Naive thymus-derived CD4-positive, alpha-beta T cell (primary cell): ENCODE results near the gene ADGRG4. TPM values are rescaled to one million over a fixed set of nuclear protein-coding genes. Genes with fewer than 3 reads are reported as not detected.

ENCODE experiments used
- ATAC-seq: fragments of 150-1000 bp; cut with Tn5 transposase; 2 replicates; pipeline ENCODE4 v1.10.0; 2021; ENCODE audit warnings: mild to moderate bottlenecking, moderate library complexity
- CTCF ChIA-PET: fragments of 350-600 bp; sonication (Branson Sonifier 250); formaldehyde crosslinking; loops from one replicate; lab custom pipeline; 2021; ENCODE audit warnings: antibody characterized with exemption; lab: Charles Lee
- POLR2A ChIA-PET: fragments of 350-600 bp; sonication (Branson Sonifier 250); formaldehyde crosslinking; loops from one replicate; lab custom pipeline; 2021; ENCODE audit warnings: antibody characterized with exemption, inconsistent platforms; lab: Charles Lee
- DNase-seq, 9 donors: peaks; one replicate each; pipeline versions ENCODE4 v3.0.0 to v3.0.0-alpha.2; 2020 to 2022; ENCODE audit warnings: mixed read lengths in 1 of 9
- H3K27ac ChIP-seq: one replicate; pipeline ENCODE4 v1.7.0; 2013; ENCODE audit warnings: mild to moderate bottlenecking, low read depth, low read length, moderate library complexity
- H3K27me3 ChIP-seq, 2 donors: one replicate each; pipeline ENCODE4 v1.7.0; 2013; ENCODE audit warnings: low read length in 2 of 2, mild to moderate bottlenecking in 2 of 2, moderate library complexity in 2 of 2; ENCODE audit not compliant: control insufficient read depth in 2 of 2, insufficient read depth in 2 of 2
- H3K36me3 ChIP-seq, 3 experiments: 1 replicate in 2 of 3; 2 replicates in 1 of 3; pipeline ENCODE4 v1.7.0; 2013; ENCODE audit warnings: low read length in 3 of 3, mild to moderate bottlenecking in 3 of 3, moderate library complexity in 1 of 3; ENCODE audit not compliant: insufficient read depth in 3 of 3, control insufficient read depth in 2 of 3
- H3K4me1 ChIP-seq, 2 donors: one replicate each; pipeline ENCODE4 v1.7.0; 2013; ENCODE audit warnings: low read length in 2 of 2, mild to moderate bottlenecking in 2 of 2, moderate library complexity in 1 of 2; ENCODE audit not compliant: control insufficient read depth in 2 of 2, insufficient read depth in 2 of 2
- H3K4me3 ChIP-seq: 2 replicates; pipeline ENCODE4 v1.7.0; 2013; ENCODE audit warnings: mild to moderate bottlenecking, low read length
- H3K9me3 ChIP-seq, 3 experiments: 1 replicate in 2 of 3; 2 replicates in 1 of 3; pipeline ENCODE4 v1.7.0; 2013; ENCODE audit warnings: low read length in 3 of 3; ENCODE audit not compliant: control insufficient read depth in 2 of 3
- H3K27ac Mint-ChIP-seq, 9 donors: one replicate each; pipeline ENCODE4 v1.8.0; 2020 to 2022; ENCODE audit warnings: mixed read lengths in 9 of 9, mild to moderate bottlenecking in 8 of 9, moderate library complexity in 5 of 9, inconsistent platforms in 2 of 9
- H3K27me3 Mint-ChIP-seq, 5 donors: one replicate each; pipeline ENCODE4 v1.8.0; 2021 to 2022; ENCODE audit warnings: mixed read lengths in 5 of 5, mild to moderate bottlenecking in 1 of 5
- H3K36me3 Mint-ChIP-seq, 5 donors: one replicate each; pipeline ENCODE4 v1.8.0; 2020 to 2022; ENCODE audit warnings: mixed read lengths in 5 of 5, mild to moderate bottlenecking in 3 of 5, inconsistent platforms in 1 of 5
- H3K4me1 Mint-ChIP-seq, 7 donors: one replicate each; pipeline ENCODE4 v1.8.0; 2020 to 2022; ENCODE audit warnings: mixed read lengths in 7 of 7, mild to moderate bottlenecking in 3 of 7, inconsistent platforms in 1 of 7
- H3K4me3 Mint-ChIP-seq, 10 donors: one replicate each; pipeline ENCODE4 v1.8.0; 2020 to 2022; ENCODE audit warnings: mild to moderate bottlenecking in 10 of 10, mixed read lengths in 10 of 10, moderate library complexity in 6 of 10, inconsistent platforms in 2 of 10
- H3K9me3 Mint-ChIP-seq, 11 donors: one replicate each; pipeline ENCODE4 v1.8.0; 2020 to 2022; ENCODE audit warnings: mixed read lengths in 11 of 11, mild to moderate bottlenecking in 4 of 11, inconsistent platforms in 1 of 11, moderate library complexity in 1 of 11
- intact Hi-C, 2 donors: fragments of 100-400 bp; cut with micrococcal nuclease; formaldehyde crosslinking; loops; one replicate each; pipeline ENCODE4 v1.15.1; 2023
- polyA plus RNA-seq, 2 donors: library from polyadenylated mRNA; unstranded; fragments of 300-500 nt; fragmentation: Illumina TruSeq; gene quantifications; one replicate each; pipeline ENCODE4 v1.2.3, GENCODE V29; 2021
- total RNA-seq, 6 experiments: library from RNA in 5 of 6; stranded (reverse) in 5 of 6; gene quantifications; 1 replicate in 5 of 6; 2 replicates in 1 of 6; pipeline ENCODE4 v1.2.3 and lab custom pipeline; 2021 to 2026

ADGRG4 gene
- total and polyA plus RNA-seq, 7 experiments from 2014 or later = not detected

- Mint-ChIP-seq H3K4me3 (no peak overlapping the region), H3K4me1 (peaks cover 0 to 2% (median 0%) of the 10 kb centered on the region in 7 donors)
- POLR2A ChIA-PET = no interaction called here
Observed at GRCh38 chrX:136386826-136387225, 86.1 kb downstream of the ADGRG4 start.

GRCh38 chrX:136387951-136388502, 87.3 kb downstream of the ADGRG4 start:
- H3K9me3 ChIP-seq = no peaks in the 10 kb centered on the region
- peaks cover 0 to 3% (median 0%) of the 10 kb centered on the region in 11 donors for H3K9me3 Mint-ChIP-seq
- no peaks in the 10 kb centered on the region for H3K4me1 ChIP-seq
- POLR2A ChIA-PET = no interaction called here
- CTCF ChIA-PET = no interaction called here
- no peaks in the 10 kb centered on the region for H3K36me3 Mint-ChIP-seq
- no peak overlapping the region for H3K4me3 Mint-ChIP-seq
- H3K4me1 Mint-ChIP-seq = peaks cover 0 to 2% (median 0%) of the 10 kb centered on the region in 7 donors
- DNase-seq (no peak), ATAC-seq (no peak)
- H3K27ac ChIP-seq = no peak overlapping the region
- no peaks in the 10 kb centered on the region for H3K36me3 ChIP-seq
- H3K4me3 ChIP-seq = no peak overlapping the region
- intact Hi-C loops = no loop called here
- no peaks in the 10 kb centered on the region for H3K27me3 ChIP-seq
- no peak overlapping the region for H3K27ac Mint-ChIP-seq
- peaks cover 0 to 18% (median 13%) of the 10 kb centered on the region in 5 donors for H3K27me3 Mint-ChIP-seq

More at GRCh38 chrX:136386826-136387225, 86.1 kb downstream of the ADGRG4 start:
- intact Hi-C loops = no loop called here
- Histone ChIP-seq H3K4me3 (no peak overlapping the region), H3K36me3 (no peaks in the 10 kb centered on the region), H3K4me1 (no peaks in the 10 kb centered on the region), H3K27me3 (no peaks in the 10 kb centered on the region), H3K27ac (no peak overlapping the region), H3K9me3 (no peaks in the 10 kb centered on the region)
- ATAC-seq (no peak), DNase-seq (no peak)
- Mint-ChIP-seq H3K27ac (no peak overlapping the region), H3K9me3 (peaks cover 0 to 3% (median 0%) of the 10 kb centered on the region in 11 donors), H3K27me3 (peaks cover 0 to 21% (median 16%) of the 10 kb centered on the region in 5 donors), H3K36me3 (no peaks in the 10 kb centered on the region)
- CTCF ChIA-PET = no interaction called here

GRCh38 chrX:136390921-136391320, 90.2 kb downstream of the ADGRG4 start:
- Histone ChIP-seq H3K9me3 (no peaks in the 10 kb centered on the region), H3K4me1 (no peaks in the 10 kb centered on the region), H3K4me3 (no peak overlapping the region), H3K36me3 (no peaks in the 10 kb centered on the region), H3K27ac (no peak overlapping the region), H3K27me3 (no peaks in the 10 kb centered on the region)
- H3K9me3 Mint-ChIP-seq = peaks cover 0 to 3% (median 0%) of the 10 kb centered on the region in 11 donors
- H3K36me3 Mint-ChIP-seq = no peaks in the 10 kb centered on the region
- POLR2A ChIA-PET = no interaction called here
- H3K27me3 Mint-ChIP-seq = peaks cover 0 to 13% (median 8%) of the 10 kb centered on the region in 5 donors
- peaks cover 0 to 2% (median 0%) of the 10 kb centered on the region in 7 donors for H3K4me1 Mint-ChIP-seq
- no peak for ATAC-seq
- DNase-seq = no peak
- H3K27ac Mint-ChIP-seq = no peak overlapping the region
- CTCF ChIA-PET = no interaction called here
- intact Hi-C loops = no loop called here
- H3K4me3 Mint-ChIP-seq = no peak overlapping the region

GRCh38 chrX:136395271-136395670, 94.5 kb downstream of the ADGRG4 start:
- no peak overlapping the region for H3K4me3 ChIP-seq
- intact Hi-C loops = loop anchor here in 1 of 2 donors (5.0 kb wide), 1 partner anchor 182 kb away; no protein-coding TSS in a partner anchor
- ATAC-seq (no peak), DNase-seq (no peak)
- H3K27ac ChIP-seq = no peak overlapping the region
- H3K36me3 ChIP-seq = no peaks in the 10 kb centered on the region
- ChIA-PET CTCF (no interaction called here), POLR2A (no interaction called here)
- H3K4me1 ChIP-seq = no peaks in the 10 kb centered on the region
- Mint-ChIP-seq H3K36me3 (no peaks in the 10 kb centered on the region), H3K27me3 (peaks cover 0 to 5% (median 2%) of the 10 kb centered on the region in 5 donors), H3K4me3 (no peak overlapping the region), H3K4me1 (no peaks in the 10 kb centered on the region), H3K9me3 (peaks cover 0 to 1% (median 0%) of the 10 kb centered on the region in 11 donors), H3K27ac (no peak overlapping the region)
- no peaks in the 10 kb centered on the region for H3K27me3 ChIP-seq
- H3K9me3 ChIP-seq = no peaks in the 10 kb centered on the region

GRCh38 chrX:136397001-136397400, 96.2 kb downstream of the ADGRG4 start:
- Mint-ChIP-seq H3K27me3 (peaks cover 0 to 3% (median 0%) of the 10 kb centered on the region in 5 donors), H3K9me3 (no peaks in the 10 kb centered on the region), H3K36me3 (no peaks in the 10 kb centered on the region), H3K4me3 (no peak overlapping the region), H3K27ac (no peak overlapping the region), H3K4me1 (no peaks in the 10 kb centered on the region)
- CTCF ChIA-PET = interaction anchor here (0.7 kb wide), 1 partner anchor 56 kb away, joined by 6 read pairs; no protein-coding TSS in a partner anchor
- Histone ChIP-seq H3K4me1 (no peaks in the 10 kb centered on the region), H3K9me3 (no peaks in the 10 kb centered on the region), H3K36me3 (no peaks in the 10 kb centered on the region), H3K27ac (no peak overlapping the region), H3K4me3 (no peak overlapping the region), H3K27me3 (no peaks in the 10 kb centered on the region)
- intact Hi-C loops = loop anchor here in 1 of 2 donors (5.0 kb wide), 1 partner anchor 180 kb away; no protein-coding TSS in a partner anchor
- peak in 2 of 9 donors; percentile 1 to 2 for DNase-seq
- ATAC-seq = no peak
- POLR2A ChIA-PET = no interaction called here

- Mint-ChIP-seq H3K27me3 (peaks cover 0 to 9% (median 0%) of the 10 kb centered on the region in 5 donors), H3K36me3 (no peaks in the 10 kb centered on the region), H3K4me1 (no peaks in the 10 kb centered on the region), H3K27ac (no peak overlapping the region), H3K4me3 (no peak overlapping the region), H3K9me3 (no peaks in the 10 kb centered on the region)
- intact Hi-C loops = no loop called here
- no peaks in the 10 kb centered on the region for H3K9me3 ChIP-seq
- no peak overlapping the region for H3K4me3 ChIP-seq
- no peak overlapping the region for H3K27ac ChIP-seq
- no peaks in the 10 kb centered on the region for H3K4me1 ChIP-seq
- CTCF ChIA-PET = no interaction called here
- no peak for DNase-seq
- ATAC-seq = no peak
- POLR2A ChIA-PET = no interaction called here
- no peaks in the 10 kb centered on the region for H3K27me3 ChIP-seq
- H3K36me3 ChIP-seq = no peaks in the 10 kb centered on the region
Observed at GRCh38 chrX:136405126-136405525, 104.4 kb downstream of the ADGRG4 start.

- Histone ChIP-seq H3K9me3 (no peaks in the 10 kb centered on the region), H3K36me3 (no peaks in the 10 kb centered on the region), H3K4me1 (no peaks in the 10 kb centered on the region), H3K4me3 (no peak overlapping the region), H3K27ac (no peak overlapping the region), H3K27me3 (no peaks in the 10 kb centered on the region)
- Mint-ChIP-seq H3K4me1 (no peaks in the 10 kb centered on the region), H3K36me3 (no peaks in the 10 kb centered on the region), H3K4me3 (no peak overlapping the region), H3K27ac (no peak overlapping the region), H3K27me3 (no peaks in the 10 kb centered on the region), H3K9me3 (peaks cover 0 to 7% (median 1%) of the 10 kb centered on the region in 11 donors)
- ChIA-PET POLR2A (no interaction called here), CTCF (no interaction called here)
- DNase-seq (no peak), ATAC-seq (no peak)
- intact Hi-C loops = no loop called here
Observed at GRCh38 chrX:136417806-136418205, 117.0 kb downstream of the ADGRG4 start.
